Pancreas (tissue), 10 donors: ENCODE data around the gene SUCLG2. TPM values are rescaled to one million over a fixed set of nuclear protein-coding genes. Genes with fewer than 3 reads are reported as not detected.

ENCODE experiments used
- ATAC-seq, 4 donors: fragments of 200-7000 bp; cut with Tn5 transposase; one replicate each; pipeline versions ENCODE4 v1.8.0 to v1.9.1; 2020; ENCODE audit warnings: mild to moderate bottlenecking in 4 of 4, moderate library complexity in 4 of 4
- DNase-seq, 6 donors: peaks; one replicate each; pipeline ENCODE4 v3.0.0-alpha.2; 2020
- FAIRE-seq: peaks from 2 replicates; lab custom pipeline; 2012; peaks lifted over from hg19 to GRCh38; lab: Jason Lieb, UNC
- H3K27ac ChIP-seq, 4 donors: fragments of 200-600 bp; sonication (generic); 1 replicate in 3 of 4; 2 replicates in 1 of 4; pipeline versions ENCODE4 v1.5.0 to v1.8.0; 2020
- H3K27me3 ChIP-seq, 4 donors: fragments of 200-600 bp; one replicate each; pipeline ENCODE4 v1.8.0; 2021
- H3K36me3 ChIP-seq, 3 donors: fragments of 200-600 bp; sonication (generic) in 1 of 3; one replicate each; pipeline versions ENCODE4 v1.5.0 to v1.8.0; 2020 to 2021
- H3K4me1 ChIP-seq, 3 donors: fragments of 200-600 bp; one replicate each; pipeline ENCODE4 v1.8.0; 2021
- H3K4me3 ChIP-seq, 4 donors: fragments of 200-600 bp; sonication (generic) in 2 of 4; one replicate each; pipeline versions ENCODE4 v1.5.0 to v1.8.0; 2020 to 2021
- H3K9me3 ChIP-seq, 4 donors: fragments of 200-600 bp; one replicate each; pipeline ENCODE4 v1.8.0; 2021
- CTCF ChIP-seq, 4 donors: fragments of 200-600 bp; sonication (generic) in 3 of 4; IDR thresholded peaks; one replicate each; pipeline versions ENCODE4 v1.5.0 to v1.8.0; 2021; ENCODE audit warnings: antibody characterized with exemption in 4 of 4
- WGBS, 2 donors: extraction: QIAGEN DNeasy Blood & Tissue Kit; methylation state at CpG; one replicate each; pipeline ENCODE4 v1.1.7; 2013; 5-methylcytosine and 5-hydroxymethylcytosine counted together
- intact Hi-C, 3 donors: fragments of 100-400 bp; cut with DNase I; formaldehyde crosslinking; loops; one replicate each; pipeline versions ENCODE4 v1.11.1 to v1.14.2; 2022
- polyA plus RNA-seq, 2 donors: library from polyadenylated mRNA; stranded (reverse); fragments of 200-250 nt; gene quantifications; one replicate each; pipeline ENCODE4 v1.2.3, GENCODE V29; 2013
- total RNA-seq, 6 donors: library from RNA; stranded (reverse); fragmentation: NEBNext Ultra II Directional in 4 of 6; extraction: Animal tissue kit (Norgen Biotek cat#: 25700) in 4 of 6; gene quantifications; one replicate each; pipeline versions ENCODE4 v1.2.1 to v1.2.4, GENCODE V29; 2021 to 2023
- donor health status: healthy with polysubstance abuse.
- donor health status: DM: no; HTN: no; CAD: no; lungs with moderate emphysema.
- donor health status: DM: no; HTN: no; CAD: no.
- donor health status: control.
- donor health status: control.
- donor health status: Bipolar disorder and iron deficiency.
- donor health status: DM: yes; HTN: yes; CAD: no.
- donor health status: DM: no; HTN: no; CAD: no.
- donor health status: DM: no; HTN: no; CAD: no.
- donor health status: DM: yes; HTN: yes; CAD: no.

Gene SUCLG2
- total and polyA plus RNA-seq, 8 donors, result 16.4 to 34.4 (median 28.9) TPM

GRCh38 chr3:67662733-67663132, 8.3 kb upstream of the SUCLG2 start:
- H3K36me3 ChIP-seq, result no peaks in the 10 kb centered on the region
- WGBS, 2 donors, result 91 to 94% methylated on average over 3 of the region's 3 CpGs
- FAIRE-seq (no peak), DNase-seq (no peak), ATAC-seq (no peak)
- no peak overlapping the region for H3K27ac ChIP-seq
- TF ChIP-seq CTCF (IDR thresholded peaks at IDR 0.05), result no peak
- no peaks in the 10 kb centered on the region for H3K9me3 ChIP-seq
- H3K4me1 ChIP-seq, result peaks cover 0 to 7% (median 0%) of the 10 kb centered on the region in 3 donors
- H3K27me3 ChIP-seq, result no peaks in the 10 kb centered on the region
- intact Hi-C loops, result no loop called here
- no peak overlapping the region for H3K4me3 ChIP-seq

DNA sequence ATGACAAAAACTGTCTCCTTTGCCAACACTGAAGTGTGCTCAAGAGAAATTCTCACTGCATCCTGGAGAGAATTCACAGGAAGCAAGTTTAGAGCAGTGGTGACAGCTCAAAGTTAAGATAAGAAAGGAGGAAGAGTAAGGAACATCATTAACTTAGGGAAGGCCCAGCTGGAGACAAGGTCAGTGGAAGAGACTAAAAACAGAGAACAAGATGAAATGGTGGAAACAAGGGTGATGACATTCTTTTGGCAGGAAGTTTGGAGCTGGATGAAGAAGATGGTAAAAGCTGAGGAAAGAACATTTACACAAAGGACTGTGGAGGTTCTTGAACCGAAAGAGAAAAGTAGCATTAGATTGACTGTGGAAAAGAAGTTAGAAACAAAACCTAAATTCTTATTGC, 6.7 kb upstream of the SUCLG2 start:
- Histone ChIP-seq H3K9me3 (no peaks in the 10 kb centered on the region), H3K36me3 (no peaks in the 10 kb centered on the region), H3K4me3 (no peak overlapping the region), H3K4me1 (peaks cover 0 to 7% (median 0%) of the 10 kb centered on the region in 3 donors), H3K27me3 (no peaks in the 10 kb centered on the region), H3K27ac (no peak overlapping the region)
- intact Hi-C loops, result no loop called here
- FAIRE-seq (no peak), DNase-seq (no peak), ATAC-seq (no peak)
- 84 to 89% methylated on average over 1 of the region's 1 CpG for WGBS, 2 donors
- no peak for TF ChIP-seq CTCF (IDR thresholded peaks at IDR 0.05)

GRCh38 chr3:67657192-67657591, 2.8 kb upstream of the SUCLG2 start:
- intact Hi-C loops, result no loop called here
- Histone ChIP-seq H3K9me3 (no peaks in the 10 kb centered on the region), H3K36me3 (no peaks in the 10 kb centered on the region), H3K27ac (no peak overlapping the region), H3K4me1 (peaks cover 0 to 9% (median 0%) of the 10 kb centered on the region in 3 donors), H3K27me3 (no peaks in the 10 kb centered on the region), H3K4me3 (no peak overlapping the region)
- no peak for TF ChIP-seq CTCF (IDR thresholded peaks at IDR 0.05)
- FAIRE-seq, result no peak
- no peak for ATAC-seq
- WGBS, 2 donors, result 93 to 95% methylated on average over 5 of the region's 5 CpGs
- DNase-seq, result no peak

GRCh38 chr3:67656614-67657013, 2.2 kb upstream of the SUCLG2 start:
- Histone ChIP-seq H3K36me3 (no peaks in the 10 kb centered on the region), H3K4me1 (peaks cover 0 to 9% (median 0%) of the 10 kb centered on the region in 3 donors), H3K27ac (no peak overlapping the region), H3K27me3 (no peaks in the 10 kb centered on the region), H3K4me3 (no peak overlapping the region), H3K9me3 (no peaks in the 10 kb centered on the region)
- intact Hi-C loops, result no loop called here
- FAIRE-seq, result no peak
- no peak for DNase-seq
- whole genome bisulfite sequencing, 2 donors, result 95% methylated on average over 2 of the region's 2 CpGs
- ATAC-seq, result no peak
- no peak for TF ChIP-seq CTCF (IDR thresholded peaks at IDR 0.05)

- no peak for FAIRE-seq
- Histone ChIP-seq H3K36me3 (no peaks in the 10 kb centered on the region), H3K27me3 (no peaks in the 10 kb centered on the region), H3K4me1 (peaks cover 0 to 9% (median 0%) of the 10 kb centered on the region in 3 donors), H3K27ac (peak overlapping the region in 1 of 4 donors; percentile 96), H3K9me3 (no peaks in the 10 kb centered on the region), H3K4me3 (peak overlapping the region in 2 of 4 donors; percentile 87 to 94)
- intact Hi-C loops, result no loop called here
- no peak for ATAC-seq
- TF ChIP-seq CTCF (IDR thresholded peaks at IDR 0.05), result no peak
- 88 to 91% methylated on average over 24 of the region's 24 CpGs for WGBS, 2 donors
- DNase-seq, result peak in 1 of 6 donors; percentile 20
Observed at GRCh38 chr3:67655364-67656121, 1.1 kb upstream of the SUCLG2 start.
